SKM-1 treated with dmso at 0.1 percent for 144 hours (cell line): ENCODE results near the gene MFAP5.
"Not testable (repeated sequence)": the region's sequence is repeated elsewhere in the genome, so short reads cannot be mapped to it uniquely, and the experiment has no call there.

ENCODE experiments used
- DNase-seq: peaks from one replicate; lab custom pipeline; 2025; ENCODE audit not compliant: unreplicated experiment; lab: John Stamatoyannopoulos, UW

The MFAP5 gene

DNA sequence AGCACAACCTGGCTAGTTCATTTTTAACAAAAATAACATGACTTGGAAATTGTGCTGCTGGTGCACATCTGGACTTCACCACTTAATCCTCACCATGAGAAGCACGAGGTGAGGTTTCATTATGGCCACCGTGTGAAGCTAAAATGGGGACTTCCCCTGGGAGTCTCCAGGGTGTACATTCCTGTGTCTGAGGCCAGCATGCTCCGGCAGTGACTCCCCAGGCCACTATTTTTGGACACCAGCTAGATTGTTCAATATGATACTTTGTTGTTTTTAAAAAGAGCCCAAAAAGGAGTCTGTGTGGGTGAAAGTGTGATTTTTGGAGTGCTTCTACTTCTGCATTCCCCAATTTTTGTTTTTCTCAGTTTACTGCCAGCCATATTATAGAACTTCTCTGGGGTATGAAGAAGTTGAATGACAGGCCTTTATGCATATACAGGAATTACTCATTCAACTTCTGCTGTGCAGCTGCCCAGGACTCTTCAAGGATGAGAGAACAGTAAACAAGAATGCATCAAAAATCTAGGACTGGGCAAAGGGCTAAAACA is 33.1 kb downstream of the MFAP5 start:
- DNase-seq = no peak

DNA sequence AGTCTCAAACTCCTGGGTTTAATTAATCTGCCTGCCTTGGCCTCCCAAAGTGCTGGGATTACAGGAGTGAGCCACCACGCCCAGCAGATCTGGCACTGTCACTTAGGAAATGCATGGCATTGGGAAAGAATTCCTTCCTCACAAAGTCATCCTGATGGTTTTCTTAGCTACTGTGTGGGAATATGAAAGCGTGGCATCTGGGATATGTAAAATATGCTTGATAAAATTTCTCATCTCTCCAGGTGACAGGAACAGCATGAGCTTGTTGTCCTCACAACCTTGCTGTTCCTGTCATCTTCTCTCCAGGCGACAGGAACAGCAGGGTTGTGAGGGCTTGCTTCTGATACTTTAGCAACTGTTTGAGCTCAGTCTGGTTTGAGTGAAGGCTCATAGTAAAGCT is 33.9 kb downstream of the MFAP5 start:
- DNase-seq = no peak

DNA sequence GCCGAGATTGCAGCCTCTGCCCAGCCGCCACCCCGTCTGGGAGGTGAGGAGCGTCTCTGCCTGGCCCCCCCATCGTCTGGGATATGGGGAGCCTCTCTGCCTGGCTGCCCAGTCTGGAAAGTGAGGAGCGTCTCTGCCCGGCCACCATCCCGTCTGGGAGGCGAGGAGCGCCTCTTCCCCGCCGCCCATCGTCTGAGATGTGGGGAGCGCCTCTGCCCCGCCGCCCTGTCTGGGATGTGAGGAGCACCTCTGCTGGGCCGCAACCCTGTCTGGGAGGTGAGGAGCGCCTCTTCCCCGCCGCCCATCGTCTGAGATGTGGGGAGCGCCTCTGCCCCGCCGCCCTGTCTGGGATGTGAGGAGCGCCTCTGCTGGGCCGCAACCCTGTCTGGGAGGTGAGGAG is 37.9 kb downstream of the MFAP5 start:
- not testable (repeated sequence) for DNase-seq

DNA sequence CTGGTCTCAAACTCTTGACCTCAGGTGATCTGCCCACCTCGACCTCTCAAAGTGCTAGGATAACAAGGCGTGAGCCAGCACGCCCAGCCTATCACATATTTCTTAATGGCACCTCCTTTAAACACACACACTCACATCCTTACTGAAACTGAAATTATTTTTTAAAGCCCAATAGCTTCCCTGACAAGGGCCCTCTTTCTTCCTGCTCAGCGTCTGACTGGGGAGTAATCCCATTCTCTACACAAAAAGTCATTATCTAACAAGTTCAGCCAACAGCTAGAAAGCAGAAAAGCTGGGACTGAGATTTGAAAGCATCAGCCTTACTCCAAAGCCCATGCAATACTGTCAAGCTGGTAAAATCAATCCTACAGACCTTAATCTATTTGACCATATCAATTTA is 40.0 kb downstream of the MFAP5 start:
- no peak for DNase-seq

DNA sequence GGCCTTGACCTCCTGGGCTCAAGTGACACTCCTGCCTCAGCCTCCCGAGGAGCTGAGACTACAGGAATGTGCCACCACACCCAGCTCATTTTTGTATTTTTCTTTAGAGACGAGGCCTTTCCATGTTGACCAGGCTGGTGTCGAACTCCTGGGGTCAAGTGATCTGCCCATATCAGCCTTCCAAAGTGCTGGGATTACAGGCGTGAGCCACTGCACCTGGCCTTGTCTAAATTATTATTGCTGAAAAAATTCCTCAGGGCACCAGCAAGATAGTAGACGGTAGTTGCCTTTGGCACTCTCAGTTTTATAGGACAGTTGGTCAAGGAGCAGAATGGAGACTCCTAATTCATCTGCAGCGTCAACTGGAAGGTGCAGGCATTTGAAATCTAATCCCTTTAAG is 47.4 kb downstream of the MFAP5 start:
- no peak for DNase-seq

DNA sequence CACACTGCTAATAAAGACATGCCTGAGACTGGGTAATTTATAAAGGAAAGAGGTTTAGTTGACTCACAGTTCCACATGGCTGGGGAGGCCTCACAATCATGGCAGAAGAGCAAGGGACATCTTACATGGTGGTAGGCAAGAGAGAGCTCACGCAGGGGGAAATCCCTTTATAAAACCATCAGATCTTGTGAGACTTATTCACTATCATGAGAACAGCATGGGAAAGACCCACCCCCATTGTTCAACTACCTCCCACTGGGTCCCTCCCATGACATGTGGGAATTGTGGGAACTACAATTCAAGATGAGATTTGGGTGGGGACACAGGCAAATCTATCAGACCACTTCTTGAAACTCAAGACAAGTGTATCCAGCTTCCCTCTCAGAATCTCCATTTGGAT is 48.7 kb downstream of the MFAP5 start:
- not testable (repeated sequence) for DNase-seq

DNA sequence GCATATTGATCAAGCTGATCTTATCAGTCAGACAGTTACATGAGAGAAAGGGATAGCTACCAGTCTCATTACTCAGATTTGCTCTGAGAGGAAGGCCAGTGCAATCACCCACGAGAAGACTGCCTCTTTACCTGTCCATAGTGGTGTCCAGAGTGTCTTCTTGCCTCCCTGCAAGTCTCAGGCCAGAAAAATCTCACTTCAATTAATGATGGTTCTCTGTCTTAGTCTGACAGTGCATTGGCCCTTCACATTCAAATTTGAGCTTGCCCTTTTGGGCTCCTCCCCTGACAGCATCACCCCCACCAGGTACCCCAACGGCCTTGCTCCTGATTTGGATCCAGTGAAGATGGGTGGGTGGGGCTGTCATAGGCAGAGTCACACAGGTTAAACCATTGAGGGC is 50.0 kb downstream of the MFAP5 start, which contains the start of gene AICDA:
Gene AICDA, minus strand, starts transcription at position 231 of the 400 bp plus-strand sequence. Its CDS starts 92 bp downstream, at position 139.
- DNase-seq = no peak

DNA sequence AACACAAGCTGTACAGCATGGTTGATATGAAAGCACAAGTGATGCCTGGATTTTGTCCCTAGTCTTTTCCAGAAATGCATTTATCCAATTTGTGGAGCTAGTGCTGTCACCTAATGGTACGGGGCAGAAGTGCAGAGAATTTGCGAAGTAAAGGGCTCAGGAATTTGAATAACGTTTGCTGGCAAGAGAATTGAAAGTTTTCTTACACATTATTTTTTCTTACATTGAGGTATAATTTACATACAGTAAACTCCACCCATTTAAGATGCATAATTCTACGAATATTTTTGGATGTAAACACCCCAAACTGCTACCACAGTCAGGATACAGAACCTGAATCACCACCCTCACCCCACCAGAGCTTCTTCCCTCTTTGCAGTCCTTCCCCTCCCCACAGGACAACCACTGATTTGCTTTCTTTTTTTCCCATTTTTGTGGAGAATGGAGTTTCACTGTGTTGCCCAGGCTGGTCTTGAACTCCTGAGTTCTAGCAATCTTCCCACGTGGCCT is 53.5 kb downstream of the MFAP5 start:
- no peak for DNase-seq

DNA sequence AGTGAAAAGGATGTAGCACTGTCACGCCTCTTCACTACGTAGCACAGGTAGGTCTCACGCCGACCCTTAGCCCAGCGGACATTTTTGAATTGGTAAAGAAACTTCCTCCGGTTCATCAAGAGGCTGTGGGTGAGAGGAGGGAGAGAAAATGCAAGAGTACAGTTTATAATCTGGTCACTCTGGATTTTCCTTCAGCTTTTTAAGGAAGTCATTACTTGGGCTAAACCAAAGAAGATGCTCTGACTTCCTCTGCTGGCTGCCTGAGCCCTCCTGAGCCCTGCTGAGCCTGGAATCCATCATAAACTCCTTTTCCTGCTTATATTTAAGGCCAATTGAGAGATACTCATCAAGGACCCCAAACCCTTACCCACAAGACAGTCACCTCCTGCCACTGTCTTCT is 55.7 kb downstream of the MFAP5 start:
- no peak for DNase-seq

DNA sequence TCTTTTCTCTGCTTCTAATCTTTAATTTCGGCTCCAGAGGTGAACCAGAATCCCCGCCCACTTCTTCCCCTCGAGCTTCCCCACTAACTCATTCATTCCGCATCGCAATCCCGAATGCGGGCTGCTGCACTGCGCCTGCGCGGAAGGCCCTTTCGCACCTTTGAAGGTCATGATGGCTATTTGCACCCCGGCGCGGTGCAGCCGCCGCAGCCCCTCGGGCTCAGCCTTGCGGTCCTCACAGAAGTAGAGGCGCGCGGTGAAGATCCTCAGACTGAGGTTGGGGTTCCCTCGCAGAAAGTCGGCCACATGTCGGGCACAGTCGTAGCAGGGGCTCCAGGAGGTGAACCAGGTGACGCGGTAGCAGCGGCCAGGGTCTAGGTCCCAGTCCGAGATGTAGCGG is 57.6 kb downstream of the MFAP5 start:
- no peak for DNase-seq

DNA sequence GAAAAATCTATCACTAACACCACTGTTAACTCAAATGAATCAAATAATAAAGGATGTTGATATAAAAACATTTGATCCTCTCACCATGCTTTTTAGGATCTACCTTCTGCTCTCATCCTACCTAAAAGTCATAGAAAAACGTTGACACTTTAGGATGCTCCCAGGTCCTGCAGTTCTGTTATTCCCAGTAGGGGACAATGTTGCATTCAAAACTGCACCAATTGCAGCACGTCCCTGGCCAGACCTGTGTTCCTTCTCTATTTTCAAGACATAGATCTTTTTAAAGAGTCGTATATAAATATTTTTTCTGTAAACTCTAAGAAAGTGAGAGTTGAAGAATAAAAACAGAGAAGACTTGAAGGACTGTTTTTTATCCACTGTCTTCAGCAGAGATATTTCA is 58.8 kb downstream of the MFAP5 start:
- no peak for DNase-seq

DNA sequence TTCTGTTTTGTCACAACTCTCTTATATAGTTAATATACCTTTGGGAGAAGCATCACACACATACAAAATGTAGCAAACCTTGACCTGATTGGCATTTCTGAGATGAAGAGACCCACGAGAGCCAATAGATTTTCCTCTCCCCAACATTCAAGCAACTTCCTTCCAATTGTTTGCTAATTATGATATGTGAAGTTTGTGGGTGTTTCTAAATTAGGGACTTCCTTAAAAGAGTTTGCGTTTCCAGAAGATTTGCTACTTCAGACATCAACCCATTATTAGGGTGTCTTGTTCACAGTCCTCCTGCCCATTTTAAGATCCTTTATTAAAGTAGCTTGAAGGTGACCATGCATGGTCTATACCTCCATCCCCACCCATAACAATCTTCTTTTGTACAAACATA is 59.3 kb downstream of the MFAP5 start:
- DNase-seq = no peak

DNA sequence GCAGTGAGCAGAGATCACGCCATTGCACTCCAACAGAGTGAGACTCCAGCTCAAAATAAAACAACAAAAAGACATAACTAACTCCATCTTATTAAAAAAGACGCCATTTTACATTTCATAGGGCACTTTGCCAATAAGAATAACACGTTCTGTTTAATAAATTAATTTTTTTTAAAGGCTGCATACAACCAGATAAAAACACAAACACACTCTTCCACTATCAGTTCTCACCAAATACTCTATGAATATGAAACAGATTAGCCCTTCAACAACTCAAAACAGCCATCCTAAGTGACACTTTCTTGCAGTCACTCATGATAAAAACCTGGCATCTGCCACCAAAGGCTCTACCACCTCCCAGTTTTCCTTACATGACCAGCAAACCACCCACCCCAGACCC is 66.1 kb downstream of the MFAP5 start:
- no peak for DNase-seq
